Left ventricle myocardium inferior (tissue), 1 donor: ENCODE data around the gene MRTFB. TPM values are rescaled to one million over a fixed set of nuclear protein-coding genes. Genes with fewer than 3 reads are reported as not detected.

ENCODE experiments used
- DNase-seq: peaks from one replicate; pipeline ENCODE4 v3.0.0-alpha.2; 2020
- H3K27ac ChIP-seq: fragments of 200-600 bp; replicated peaks from 2 replicates; pipeline ENCODE4 v1.8.0; 2021
- H3K27me3 ChIP-seq: fragments of 200-600 bp; 2 replicates; pipeline ENCODE4 v1.8.0; 2021; ENCODE audit warnings: low read depth
- H3K36me3 ChIP-seq: fragments of 200-600 bp; 2 replicates; pipeline ENCODE4 v1.8.0; 2021
- H3K4me1 ChIP-seq: fragments of 200-600 bp; 2 replicates; pipeline ENCODE4 v1.8.0; 2021
- H3K4me3 ChIP-seq: fragments of 200-600 bp; 2 replicates; pipeline ENCODE4 v1.8.0; 2021; ENCODE audit warnings: mild to moderate bottlenecking, moderate library complexity
- H3K9me3 ChIP-seq: fragments of 200-600 bp; replicated peaks from 2 replicates; pipeline ENCODE4 v1.8.0; 2021
- CTCF ChIP-seq: fragments of 200-600 bp; IDR thresholded peaks from 2 replicates; pipeline ENCODE4 v1.8.0; 2021; ENCODE audit warnings: antibody characterized with exemption, mild to moderate bottlenecking, borderline replicate concordance
- intact Hi-C: fragments of 100-400 bp; cut with micrococcal nuclease; formaldehyde crosslinking; loops from one replicate; pipeline ENCODE4 v1.11.0; 2022
- total RNA-seq: library from RNA; stranded (reverse); fragmentation: NEBNext Ultra II Directional; extraction: Animal tissue kit (Norgen Biotek cat#: 25700); gene quantifications from one replicate; pipeline ENCODE4 v1.2.1, GENCODE V29; 2021
- donor health status: DM: no; HTN: yes; CAD: no; lungs with severe emphysema.

Gene MRTFB
- total RNA-seq, 1 donor from 2014 or later, result 24.3 TPM

GRCh38 chr16:14302031-14302398, 230.9 kb downstream of the MRTFB start:
- peaks cover 60% of the 10 kb centered on the region for H3K4me1 ChIP-seq
- intact Hi-C loops, result no loop called here
- no peaks in the 10 kb centered on the region for H3K9me3 ChIP-seq
- no peak for TF ChIP-seq CTCF
- peak overlapping the region; percentile 91 for H3K27ac ChIP-seq
- peak; percentile 66 for DNase-seq
- H3K36me3 ChIP-seq, result no peaks in the 10 kb centered on the region
- peaks cover 9% of the 10 kb centered on the region for H3K27me3 ChIP-seq
- peak overlapping the region; percentile 96 for H3K4me3 ChIP-seq

GRCh38 chr16:14302399-14303181, 231.5 kb downstream of the MRTFB start:
- H3K4me3 ChIP-seq, result peak overlapping the region; percentile 96
- H3K27ac ChIP-seq, result peak overlapping the region; percentile 91
- no peak for TF ChIP-seq CTCF
- no peaks in the 10 kb centered on the region for H3K9me3 ChIP-seq
- intact Hi-C loops, result no loop called here
- peaks cover 9% of the 10 kb centered on the region for H3K27me3 ChIP-seq
- H3K36me3 ChIP-seq, result no peaks in the 10 kb centered on the region
- peaks cover 66% of the 10 kb centered on the region for H3K4me1 ChIP-seq
- DNase-seq, result no peak

GRCh38 chr16:14303182-14303618, 232.1 kb downstream of the MRTFB start:
- Histone ChIP-seq H3K9me3 (no peaks in the 10 kb centered on the region), H3K4me1 (peaks cover 72% of the 10 kb centered on the region), H3K36me3 (no peaks in the 10 kb centered on the region), H3K4me3 (peak overlapping the region; percentile 96), H3K27me3 (peaks cover 9% of the 10 kb centered on the region), H3K27ac (peak overlapping the region; percentile 91)
- intact Hi-C loops, result no loop called here
- no peak for TF ChIP-seq CTCF
- DNase-seq, result no peak

- Histone ChIP-seq H3K36me3 (no peaks in the 10 kb centered on the region), H3K4me1 (peaks cover 78% of the 10 kb centered on the region), H3K9me3 (no peaks in the 10 kb centered on the region), H3K27ac (peak overlapping the region; percentile 91), H3K27me3 (peaks cover 9% of the 10 kb centered on the region), H3K4me3 (peak overlapping the region; percentile 96)
- intact Hi-C loops, result no loop called here
- no peak for TF ChIP-seq CTCF
- no peak for DNase-seq
These were observed 232.7 kb downstream of the MRTFB start for GRCh38 chr16:14303639-14304394.

GRCh38 chr16:14304891-14305460, 233.9 kb downstream of the MRTFB start:
- no peak for DNase-seq
- Histone ChIP-seq H3K9me3 (no peaks in the 10 kb centered on the region), H3K4me3 (peak overlapping the region; percentile 96), H3K27ac (peak overlapping the region; percentile 82), H3K27me3 (peaks cover 9% of the 10 kb centered on the region), H3K36me3 (no peaks in the 10 kb centered on the region), H3K4me1 (peaks cover 90% of the 10 kb centered on the region)
- intact Hi-C loops, result no loop called here
- TF ChIP-seq CTCF, result no peak
